Measurements from ENCODE around the gene UBXN11.
"Not testable (repeated sequence)": the region's sequence is repeated elsewhere in the genome, so short reads cannot be mapped to it uniquely, and the experiment has no call there.

Gene UBXN11

GRCh38 chr1:26337206-26337535 lies 30.7 kb upstream of the UBXN11 start:
- ChIA-PET CTCF (no interaction called here), POLR2A (ENCODE audit: low non-redundant PET) (no interaction called here)
- no peak for TF ChIP-seq CTCF (conservative IDR thresholded peaks at IDR 0.05; ENCODE audit: low read depth)
- H3K27ac ChIP-seq: peak overlapping the region; percentile 78
- no peak for DNase-seq (ENCODE audit: low spot score)

- DNase-seq (ENCODE audit: low spot score): peak; percentile 93
- H3K27ac ChIP-seq: peak overlapping the region; percentile 78
- TF ChIP-seq CTCF (conservative IDR thresholded peaks at IDR 0.05; ENCODE audit: low read depth): no peak
- POLR2A ChIA-PET (ENCODE audit: low non-redundant PET): no interaction called here
- CTCF ChIA-PET: interaction anchor here (0.9 kb wide), 1 partner anchor 80 kb away, joined by 3 read pairs; no protein-coding TSS in a partner anchor
These were observed 30.2 kb upstream of the UBXN11 start for GRCh38 chr1:26336477-26337205.

GRCh38 chr1:26335774-26336476 lies 29.5 kb upstream of the UBXN11 start:
- DNase-seq (ENCODE audit: low spot score): no peak
- POLR2A ChIA-PET (ENCODE audit: low non-redundant PET): no interaction called here
- TF ChIP-seq CTCF (conservative IDR thresholded peaks at IDR 0.05; ENCODE audit: low read depth): no peak

GRCh38 chr1:26333312-26333711 lies 26.9 kb upstream of the UBXN11 start:
- POLR2A ChIA-PET (ENCODE audit: low non-redundant PET); H3K27ac ChIP-seq; DNase-seq (ENCODE audit: low spot score): not testable (repeated sequence)
- CTCF ChIA-PET: interaction anchor here (0.6 kb wide), 1 partner anchor 12 kb away, joined by 3 read pairs; no protein-coding TSS in a partner anchor

More at GRCh38 chr1:26335774-26336476, 29.5 kb upstream of the UBXN11 start:
- CTCF ChIA-PET: interaction anchor here (0.9 kb wide), 1 partner anchor 81 kb away, joined by 3 read pairs; no protein-coding TSS in a partner anchor
- H3K27ac ChIP-seq: peak overlapping the region; percentile 78

GRCh38 chr1:26330276-26330675 lies 23.8 kb upstream of the UBXN11 start:
- POLR2A ChIA-PET (ENCODE audit: low non-redundant PET): no interaction called here
- H3K27ac ChIP-seq: peak overlapping the region; percentile 61
- DNase-seq (ENCODE audit: low spot score): no peak
- CTCF ChIA-PET: interaction anchor here (1.1 kb wide), 1 partner anchor 8 kb away, joined by 4 read pairs; no protein-coding TSS in a partner anchor
- TF ChIP-seq CTCF (conservative IDR thresholded peaks at IDR 0.05; ENCODE audit: low read depth): no peak

GRCh38 chr1:26329380-26329779 lies 22.9 kb upstream of the UBXN11 start:
- not testable (repeated sequence) for DNase-seq (ENCODE audit: low spot score)
- ChIA-PET POLR2A (ENCODE audit: low non-redundant PET) (interaction anchor here (0.7 kb wide), 1 partner anchor 24 kb away, joined by 5 read pairs; no protein-coding TSS in a partner anchor), CTCF (interaction anchor here (0.6 to 1.1 kb wide), 3 partner anchors 8 to 293 kb away, joined by 3 to 4 read pairs (median 3); no protein-coding TSS in a partner anchor)
- peak overlapping the region; percentile 61 for H3K27ac ChIP-seq

- ChIA-PET CTCF (no interaction called here), POLR2A (ENCODE audit: low non-redundant PET) (no interaction called here)
- DNase-seq (ENCODE audit: low spot score): no peak
- peak overlapping the region; percentile 61 for H3K27ac ChIP-seq
- no peak for TF ChIP-seq CTCF (conservative IDR thresholded peaks at IDR 0.05; ENCODE audit: low read depth)
These were observed 22.2 kb upstream of the UBXN11 start for GRCh38 chr1:26328597-26328996.
